HG03571 (cell line): ENCODE results near the gene PILRB.
A peak's percentile ranks its signal among the peaks of the same experiment; 100 is the strongest.
"Not testable (repeated sequence)": the region's sequence is repeated elsewhere in the genome, so short reads cannot be mapped to it uniquely, and the experiment has no call there.

Source experiments
- ATAC-seq: cut with Tn5 transposase; IDR thresholded peaks from one replicate; pipeline ENCODE4 v1.9.1; 2021; ENCODE audit not compliant: unreplicated experiment

Gene PILRB

DNA sequence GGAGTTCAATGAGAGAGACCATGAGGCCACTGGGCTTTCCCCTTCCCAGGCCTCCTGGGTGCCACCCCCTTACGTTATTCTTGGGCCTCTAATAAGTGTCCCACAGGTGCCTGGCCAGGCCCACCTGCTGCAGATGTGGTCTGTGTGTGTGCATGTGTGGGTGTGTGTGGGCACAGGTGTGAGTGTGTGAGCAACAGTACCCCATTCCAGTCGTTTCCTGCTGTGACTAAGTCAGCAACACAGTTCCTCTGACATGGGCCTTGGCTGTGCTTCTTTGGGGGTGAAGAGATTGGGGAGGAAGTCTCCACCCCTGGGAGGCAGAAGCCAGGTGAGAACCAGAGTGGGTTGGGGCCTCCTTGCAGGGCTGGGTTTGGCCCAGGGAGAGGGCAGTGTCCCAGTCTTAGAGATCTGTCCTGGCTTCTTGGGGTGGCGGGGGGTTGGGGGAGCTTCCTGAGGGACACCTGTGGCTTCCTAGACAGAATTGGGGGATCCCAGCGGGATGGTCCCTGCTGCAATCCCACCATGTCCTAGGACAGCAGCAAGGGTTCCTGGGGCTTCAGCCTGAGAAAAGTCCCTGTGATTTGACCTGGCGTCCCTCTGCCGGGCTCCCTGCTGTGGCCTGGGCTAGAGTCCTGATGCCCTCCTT lies 4.1 kb upstream of the PILRB start:
- no peak for ATAC-seq

DNA sequence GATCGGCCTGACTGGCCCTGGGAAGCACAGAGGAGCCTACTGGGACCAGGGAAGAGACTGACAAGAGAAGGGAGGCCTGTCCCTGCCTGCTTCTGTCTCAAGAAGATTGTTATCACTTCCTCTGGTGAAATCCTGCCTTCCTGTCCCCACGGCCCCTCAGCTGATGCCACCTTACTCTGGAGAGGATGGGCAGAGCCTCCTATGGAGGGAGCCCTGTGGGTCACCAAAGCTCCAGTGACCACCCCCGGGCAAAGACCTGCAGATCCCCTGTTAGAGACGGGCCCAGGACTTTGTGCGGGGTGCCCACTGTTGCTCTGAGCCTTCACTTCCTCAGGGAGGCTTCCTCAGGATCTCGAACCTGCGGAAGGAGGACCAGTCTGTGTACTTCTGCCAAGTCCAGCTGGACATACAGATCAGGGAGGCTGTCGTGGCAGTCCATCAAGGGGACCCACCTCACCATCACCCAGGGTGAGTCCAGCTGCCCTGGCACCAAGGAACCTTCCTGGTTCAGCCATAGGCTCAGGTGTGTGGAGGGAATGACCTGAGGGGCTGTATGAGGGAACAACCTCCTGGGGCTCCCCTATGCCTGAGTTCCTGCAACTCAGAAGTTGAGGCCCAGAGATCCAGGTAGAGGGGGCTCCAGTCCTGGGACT lies 1.4 kb upstream of the PILRB start:
- no peak for ATAC-seq

DNA sequence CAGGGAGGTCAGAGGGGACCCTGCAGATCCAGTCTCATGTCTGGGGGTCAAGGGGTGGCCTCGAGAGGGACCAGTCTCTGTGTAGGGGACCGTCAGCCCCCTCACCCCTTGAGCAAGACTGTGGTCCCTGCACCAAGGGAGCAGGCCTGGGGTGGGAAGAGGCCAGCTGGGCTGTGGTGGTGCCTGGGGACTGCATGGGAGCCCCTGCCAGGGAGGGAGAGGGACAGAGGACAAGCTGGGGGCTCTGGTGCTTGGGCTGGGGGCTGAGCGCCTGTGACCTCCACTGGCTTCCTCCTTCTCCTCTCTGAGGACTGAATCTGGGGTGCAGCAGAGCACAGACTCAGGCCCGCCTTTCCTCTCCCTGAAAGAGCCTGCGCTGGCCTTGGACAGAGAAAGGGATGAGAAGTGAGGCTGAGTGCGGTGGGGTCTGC lies 771 bp upstream of the PILRB start:
- ATAC-seq = no peak

DNA sequence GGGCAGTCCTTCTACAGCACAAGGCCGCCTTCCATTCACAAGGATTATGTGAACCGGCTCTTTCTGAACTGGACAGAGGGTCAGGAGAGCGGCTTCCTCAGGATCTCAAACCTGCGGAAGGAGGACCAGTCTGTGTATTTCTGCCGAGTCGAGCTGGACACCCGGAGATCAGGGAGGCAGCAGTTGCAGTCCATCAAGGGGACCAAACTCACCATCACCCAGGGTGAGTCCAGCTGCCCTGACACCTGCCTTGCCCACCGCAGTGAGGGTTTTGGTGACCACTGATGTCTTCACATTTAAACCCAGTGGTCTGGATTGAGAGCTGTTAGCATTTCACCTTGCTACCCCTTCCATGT lies 918 bp downstream of the PILRB start:
- ATAC-seq = no peak

DNA sequence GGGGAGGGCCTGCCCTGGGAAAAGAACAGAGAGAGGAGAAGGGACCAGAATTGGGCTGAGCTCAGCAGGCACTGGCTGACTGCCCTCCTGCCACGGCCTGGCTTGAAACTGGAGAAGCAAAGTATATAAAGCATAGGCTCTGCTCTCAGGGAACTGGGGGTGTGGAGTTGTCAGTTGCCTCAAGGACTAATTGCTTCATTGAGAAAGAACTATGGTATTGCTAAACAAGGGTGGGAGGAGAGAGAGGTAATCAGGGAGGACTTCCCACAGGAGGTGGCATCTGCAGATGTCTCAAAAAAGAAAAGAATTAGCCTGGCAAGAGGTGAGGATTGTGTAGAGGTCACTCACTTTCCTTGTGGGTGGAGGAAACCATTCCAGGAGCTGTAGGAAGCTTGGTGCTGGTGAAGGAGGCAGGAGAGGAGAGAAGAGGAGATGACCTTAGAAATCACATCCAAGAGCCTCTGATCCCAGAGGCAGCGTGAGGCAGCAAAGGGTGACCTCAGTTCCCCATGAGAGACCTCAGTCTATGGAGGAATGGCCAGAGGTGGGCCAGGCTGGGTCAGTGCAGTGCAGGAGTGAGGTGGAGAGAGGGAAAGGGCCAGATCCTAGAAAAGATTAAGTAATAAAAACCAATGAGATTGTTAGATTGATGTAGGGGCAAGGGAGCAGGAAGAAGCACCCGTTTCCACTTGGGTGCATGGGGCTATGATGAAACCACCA lies 2.4 kb downstream of the PILRB start:
- ATAC-seq = no peak

DNA sequence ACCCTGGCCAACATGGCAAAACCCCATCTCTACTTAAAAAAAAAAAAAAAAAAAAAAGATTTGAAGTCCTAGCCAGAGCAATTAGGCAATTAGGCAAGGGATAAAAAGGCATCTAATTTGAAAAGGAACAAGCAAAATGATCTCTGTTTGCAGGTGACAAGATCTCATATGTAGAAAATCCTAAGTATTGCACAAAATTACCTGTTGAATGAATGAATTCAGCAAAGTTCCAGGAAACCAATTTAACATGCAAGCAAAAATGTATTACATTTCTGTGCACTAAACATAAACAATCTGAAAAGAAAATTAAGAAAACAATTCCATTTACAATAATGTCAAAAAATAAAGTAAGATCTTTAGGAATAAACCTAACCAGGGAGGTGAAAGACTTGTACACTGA lies 5.2 kb downstream of the PILRB start:
- no peak for ATAC-seq

DNA sequence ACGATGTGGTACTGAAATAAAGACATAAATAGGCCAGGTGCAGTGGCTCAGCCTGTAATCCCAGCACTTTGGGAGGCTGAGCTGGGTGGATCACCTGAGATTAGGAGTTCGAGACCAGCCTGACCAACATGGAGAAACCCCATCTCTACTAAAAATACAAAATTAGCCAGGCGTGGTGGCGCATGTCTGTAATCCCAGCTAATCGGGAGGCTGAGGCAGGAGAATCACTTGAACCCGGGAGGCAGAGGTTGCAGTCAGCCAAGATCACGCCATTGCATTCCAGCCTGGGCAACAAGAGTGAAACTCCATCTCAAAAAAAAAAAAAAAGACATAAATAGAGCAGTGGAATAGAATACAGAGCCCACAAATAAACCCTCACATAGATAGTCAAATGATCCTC lies 5.9 kb downstream of the PILRB start:
- ATAC-seq = not testable (repeated sequence)

DNA sequence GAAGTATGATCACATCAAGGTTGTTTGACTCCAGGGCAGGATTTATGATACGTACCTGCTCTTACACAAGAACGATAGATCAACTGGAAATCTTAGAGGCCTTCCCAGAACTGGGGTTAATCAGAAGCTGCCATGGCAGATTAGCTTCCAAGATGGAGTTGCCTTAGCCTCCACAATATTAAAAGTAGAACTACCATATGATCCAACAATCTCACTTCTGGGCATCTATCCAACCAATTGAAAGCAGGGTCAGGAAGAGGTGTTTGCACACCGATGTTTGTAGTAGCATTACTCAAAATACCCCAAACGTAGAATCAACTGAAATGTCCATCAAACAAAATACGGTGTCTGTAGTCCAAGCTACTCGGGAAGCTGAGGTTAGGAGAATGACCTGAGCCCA lies 6.6 kb downstream of the PILRB start:
- no peak for ATAC-seq

DNA sequence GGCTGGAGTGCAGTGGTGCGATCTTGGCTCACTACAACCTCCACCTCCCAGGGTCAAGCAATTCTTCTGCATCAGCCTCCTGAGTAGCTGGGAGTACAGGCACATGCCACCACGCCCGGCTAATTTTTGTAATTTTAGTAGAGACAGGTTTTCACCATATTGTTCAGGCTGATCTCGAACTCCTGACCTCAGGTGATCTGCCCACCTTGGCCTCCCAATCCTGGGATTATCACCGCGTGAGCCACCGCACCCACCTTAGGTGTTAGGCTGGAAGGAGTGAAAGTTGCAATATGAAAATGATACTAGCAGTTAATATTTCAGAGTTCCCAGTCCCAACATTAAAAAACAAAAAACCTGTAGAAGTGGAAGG lies 8.1 kb downstream of the PILRB start:
- ATAC-seq = not testable (repeated sequence)

DNA sequence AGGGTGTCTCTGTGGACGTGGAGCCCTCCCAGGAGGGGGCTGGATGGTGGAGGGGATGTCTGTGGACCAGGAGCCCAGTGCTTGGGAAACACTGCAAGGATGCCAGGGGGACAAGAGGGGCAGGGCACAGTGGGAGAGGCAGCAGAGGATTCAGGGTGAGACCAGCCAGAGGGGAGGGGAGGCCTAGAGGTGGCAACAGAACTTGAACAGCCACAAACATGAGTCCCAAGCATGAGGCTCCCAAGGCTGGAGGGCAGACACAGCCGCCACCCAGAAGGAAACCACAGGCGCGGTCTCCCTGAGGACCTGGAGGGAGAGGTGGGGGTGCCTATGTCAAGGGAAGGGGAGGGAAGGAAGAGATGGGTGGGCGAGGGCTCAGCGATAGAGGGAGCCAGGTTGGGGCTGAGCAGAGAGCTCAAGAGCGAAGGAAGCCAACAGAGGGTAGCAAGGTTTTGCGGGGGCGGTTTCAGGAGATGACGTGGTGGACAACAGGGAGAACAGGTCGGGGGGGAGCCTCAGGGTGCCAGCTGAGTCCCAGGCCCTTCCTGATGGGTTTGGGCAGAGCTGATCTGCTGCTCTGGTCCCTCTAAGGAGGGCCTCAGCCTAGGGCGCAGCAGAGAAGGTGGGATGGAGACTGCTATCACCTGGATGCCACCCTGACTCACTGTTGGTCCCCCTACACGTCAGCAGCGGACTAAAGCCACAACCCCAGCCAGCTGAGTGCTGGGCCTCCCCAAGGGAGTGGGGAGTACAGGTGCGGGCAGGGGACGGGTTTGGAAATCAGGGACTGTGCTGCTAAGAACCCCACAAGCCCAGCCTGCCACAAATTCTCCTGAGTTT lies 8.7 kb downstream of the PILRB start:
- no peak for ATAC-seq

DNA sequence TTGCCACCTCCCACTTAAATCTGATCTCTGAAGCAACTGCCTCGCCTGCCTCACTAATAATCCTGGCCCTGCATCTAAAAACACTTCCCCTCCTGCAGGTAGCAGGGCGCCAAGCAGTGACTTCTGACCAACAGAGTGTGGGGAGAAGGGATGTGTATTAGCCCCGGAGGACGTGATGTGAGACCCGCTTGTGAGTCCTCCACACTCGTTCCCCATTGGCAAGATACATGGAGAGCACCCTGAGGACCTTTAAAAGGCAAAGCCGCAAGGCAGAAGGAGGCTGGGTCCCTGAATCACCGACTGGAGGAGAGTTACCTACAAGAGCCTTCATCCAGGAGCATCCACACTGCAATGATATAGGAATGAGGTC lies 9.3 kb downstream of the PILRB start:
- ATAC-seq = no peak

DNA sequence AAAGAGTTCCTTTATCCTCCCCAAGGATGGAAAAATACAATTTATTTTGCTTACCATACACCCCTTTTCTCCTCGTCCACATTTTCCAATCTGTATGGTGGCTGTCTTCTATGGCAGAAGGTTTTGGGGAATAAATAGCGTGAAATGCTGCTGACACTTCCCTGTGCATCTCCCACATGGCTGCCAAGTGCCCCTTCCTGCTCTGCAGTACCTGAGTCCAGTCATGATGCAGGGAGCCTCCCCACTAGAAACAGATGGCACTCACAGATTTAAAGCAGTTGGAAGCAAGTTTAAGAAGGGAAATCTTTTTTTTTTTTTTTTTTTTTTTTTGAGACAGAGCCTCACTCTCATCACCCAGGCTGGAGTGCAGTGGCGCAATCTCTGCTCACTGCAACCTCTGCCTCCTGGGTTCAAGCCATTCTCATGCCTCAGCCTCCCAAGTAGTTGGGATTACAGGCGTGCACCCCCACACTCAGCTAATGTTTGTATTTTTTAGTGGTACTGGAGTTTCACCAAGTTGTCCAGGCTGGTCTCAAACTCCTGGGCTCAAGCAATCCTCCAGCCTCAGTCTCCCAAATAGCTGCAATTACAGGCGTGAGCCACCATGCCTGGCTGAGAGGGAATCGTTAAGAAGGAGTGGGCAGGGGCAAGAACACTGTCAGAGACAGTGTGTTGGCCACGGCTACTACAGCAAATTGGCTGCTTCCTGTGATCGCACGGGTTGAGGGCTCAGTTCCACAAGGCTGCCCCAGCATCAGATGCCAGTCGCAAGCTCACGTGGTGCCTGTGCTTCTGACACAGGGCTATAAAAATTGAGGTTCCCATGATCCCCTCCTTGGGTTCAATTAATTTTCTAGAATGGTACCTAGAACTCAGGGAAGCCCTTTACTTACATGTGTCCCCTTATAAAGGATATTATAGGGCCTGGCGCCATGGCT lies 10.0 kb downstream of the PILRB start:
- no peak for ATAC-seq

DNA sequence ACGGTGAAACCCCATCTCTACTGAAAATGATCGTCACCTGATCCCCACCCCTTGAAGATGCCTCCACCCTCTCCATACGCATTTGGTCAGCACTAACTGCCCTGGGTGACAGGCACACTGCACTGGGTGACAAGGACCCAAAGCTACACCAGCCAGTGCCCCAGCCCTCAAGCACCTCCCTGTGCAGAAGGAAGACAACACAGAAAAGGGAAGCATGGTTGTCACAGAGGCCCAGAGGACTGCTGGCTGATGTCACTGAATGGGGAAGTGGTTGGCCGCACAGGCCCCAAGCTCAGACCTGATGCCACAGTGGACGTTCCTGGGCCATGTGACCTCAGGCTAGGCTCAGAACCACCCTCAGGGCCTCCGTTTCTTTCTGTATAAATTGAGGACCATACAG lies 11.2 kb downstream of the PILRB start:
- ATAC-seq = peak; percentile 50

DNA sequence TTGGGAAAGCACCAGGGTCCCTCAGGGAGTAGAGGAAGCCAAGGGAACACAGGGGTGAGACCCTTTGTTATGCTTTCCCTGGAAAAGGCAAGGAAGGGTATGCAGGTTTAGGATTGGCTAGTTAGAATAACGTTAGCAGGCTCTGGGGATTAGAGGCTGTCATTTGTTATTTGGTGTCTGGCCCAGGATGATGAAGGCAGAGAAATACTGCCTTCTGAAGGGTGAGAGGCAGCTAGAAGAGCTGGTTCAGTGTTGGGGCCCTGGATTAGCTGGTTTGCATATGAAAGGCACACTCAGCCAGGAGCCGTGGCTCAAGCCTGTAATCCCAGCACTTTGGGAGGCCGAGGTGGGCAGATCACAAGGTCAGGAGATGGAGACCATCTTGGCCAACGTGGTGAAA lies 12.4 kb downstream of the PILRB start:
- ATAC-seq = no peak

DNA sequence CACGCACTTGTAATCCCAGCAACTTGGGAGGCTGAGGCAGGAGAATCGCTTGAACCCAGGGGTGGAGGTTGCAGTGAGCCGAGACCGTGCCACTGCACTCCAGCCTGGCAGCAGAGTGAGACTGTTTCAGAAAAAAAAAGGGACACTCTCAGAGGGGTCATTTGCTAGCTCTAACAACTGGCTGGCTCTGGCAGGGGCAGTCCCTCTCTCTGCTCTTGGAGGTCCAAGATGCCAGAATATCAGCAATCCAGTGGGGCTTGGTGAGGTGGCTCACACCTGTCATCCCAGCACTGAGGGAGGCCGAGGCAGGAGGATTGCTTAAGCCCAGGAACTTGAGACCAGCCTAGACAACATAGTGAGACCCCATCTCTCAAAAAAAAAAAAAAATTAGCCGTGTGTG lies 12.8 kb downstream of the PILRB start:
- ATAC-seq = no peak

DNA sequence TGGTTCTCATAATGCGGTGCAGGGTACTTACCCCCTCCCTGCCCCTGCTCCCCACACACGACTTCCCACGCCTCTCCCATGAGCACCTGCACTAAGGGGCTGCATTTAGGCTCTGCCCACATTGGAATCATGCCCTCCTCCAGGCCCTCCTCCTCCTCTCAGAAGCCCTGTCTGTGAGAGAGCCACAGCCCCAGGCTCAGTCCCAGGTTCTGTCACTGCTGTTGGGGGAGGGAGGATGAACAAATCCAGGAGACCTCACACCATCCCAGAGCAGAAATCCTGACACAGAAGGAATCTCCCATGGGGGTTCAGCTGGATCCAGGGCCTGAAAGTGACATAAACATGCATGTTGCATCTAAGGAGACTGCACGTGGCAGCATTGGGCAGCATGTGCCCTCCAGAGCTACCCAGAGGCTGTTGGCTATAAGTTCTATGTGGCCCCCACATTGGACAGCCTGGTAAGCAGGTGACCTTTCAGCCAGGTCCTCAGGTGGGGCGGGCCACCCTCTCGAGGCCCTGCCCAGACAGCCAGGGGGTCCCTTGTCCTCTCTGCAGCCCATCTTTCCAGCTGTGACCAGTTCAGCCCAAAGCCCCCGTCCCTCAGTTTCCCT lies 13.7 kb downstream of the PILRB start:
- no peak for ATAC-seq

DNA sequence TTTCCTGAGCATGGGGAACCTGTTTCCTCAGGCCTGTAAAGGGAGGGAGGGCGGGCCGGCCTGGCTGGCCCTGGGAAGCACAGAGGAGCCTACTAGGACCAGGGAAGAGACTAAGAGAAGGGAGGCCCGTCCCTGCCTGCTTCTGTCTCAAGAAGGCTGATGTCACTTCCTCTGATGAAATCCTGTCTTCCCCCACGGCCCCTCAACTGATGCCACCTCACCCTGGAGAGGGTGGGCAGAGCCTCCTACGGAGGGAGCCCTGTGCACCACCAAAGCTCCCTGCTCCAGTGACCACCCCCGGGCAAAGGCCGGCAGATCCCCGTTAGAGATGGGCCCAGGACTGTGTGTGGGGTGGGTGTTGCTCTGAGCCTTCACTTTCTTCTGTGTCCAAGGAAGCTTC lies 14.3 kb downstream of the PILRB start:
- no peak for ATAC-seq

DNA sequence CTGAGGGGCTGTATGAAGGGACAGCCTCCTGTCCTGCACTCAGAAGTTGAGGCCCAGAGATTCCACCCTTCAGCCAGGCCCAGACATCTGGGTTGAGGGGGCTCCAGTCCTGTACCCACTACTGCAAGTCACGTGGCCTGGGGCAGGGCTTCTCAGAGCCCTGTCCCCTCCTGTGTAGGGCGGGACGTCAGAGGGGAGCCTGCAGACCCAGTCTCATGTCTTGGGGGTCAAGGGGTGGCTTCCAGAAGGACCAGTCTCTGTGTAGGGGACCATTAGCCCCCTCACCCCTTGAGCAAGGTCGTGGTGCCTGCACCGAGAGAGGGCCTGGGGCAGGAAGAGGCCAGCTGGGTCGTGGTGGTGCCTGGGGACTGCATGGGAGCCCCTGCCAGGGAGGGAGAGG lies 14.8 kb downstream of the PILRB start:
- ATAC-seq = no peak

DNA sequence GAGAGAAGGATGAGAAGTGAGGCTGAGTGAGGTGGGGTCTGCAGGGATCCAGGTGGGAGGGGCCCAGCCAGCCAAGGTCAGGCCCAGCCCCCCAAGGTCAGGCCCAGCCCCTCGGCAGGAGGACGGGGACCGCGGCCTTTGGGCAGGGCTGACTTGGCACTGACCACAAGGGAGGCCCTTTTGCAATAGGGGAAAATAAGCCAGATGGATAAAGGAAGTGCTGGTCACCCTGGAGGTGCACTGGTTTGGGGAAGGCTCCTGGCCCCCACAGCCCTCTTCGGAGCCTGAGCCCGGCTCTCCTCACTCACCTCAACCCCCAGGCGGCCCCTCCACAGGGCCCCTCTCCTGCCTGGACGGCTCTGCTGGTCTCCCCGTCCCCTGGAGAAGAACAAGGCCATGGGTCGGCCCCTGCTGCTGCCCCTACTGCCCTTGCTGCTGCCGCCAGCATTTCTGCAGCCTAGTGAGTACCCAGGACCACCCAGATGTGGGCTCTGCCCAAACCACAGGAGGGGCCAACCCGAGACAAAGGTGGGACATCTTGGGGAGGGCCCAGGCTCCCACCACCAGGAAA lies 15.4 kb downstream of the PILRB start, which contains the start of gene PILRA:
TSS of gene PILRA (plus strand) at position 227 of the 571 bp plus-strand sequence. CDS start at position 397, 170 bp downstream.
- no peak for ATAC-seq
